HG02642 (cell line): ENCODE data around the gene ALAD.
"Not testable (repeated sequence)": the region's sequence is repeated elsewhere in the genome, so short reads cannot be mapped to it uniquely, and the experiment has no call there.

Experiments
- ATAC-seq: cut with Tn5 transposase; IDR thresholded peaks from one replicate; pipeline ENCODE4 v1.9.1; 2021; ENCODE audit warnings: mild to moderate bottlenecking; ENCODE audit not compliant: unreplicated experiment, poor library complexity

The ALAD gene

GRCh38 chr9:113375057-113376023, 25.7 kb downstream of the ALAD start:
- no peak for ATAC-seq

GRCh38 chr9:113373676-113374392, 27.2 kb downstream of the ALAD start:
- ATAC-seq, result no peak

GRCh38 chr9:113373256-113373655, 27.8 kb downstream of the ALAD start:
- no peak for ATAC-seq

- ATAC-seq, result no peak
Observed at GRCh38 chr9:113372059-113372458, 29.0 kb downstream of the ALAD start.

- ATAC-seq, result no peak
Observed at GRCh38 chr9:113370806-113371325, 30.2 kb downstream of the ALAD start.

- ATAC-seq, result no peak
Observed at GRCh38 chr9:113369855-113370140, 31.3 kb downstream of the ALAD start.

DNA sequence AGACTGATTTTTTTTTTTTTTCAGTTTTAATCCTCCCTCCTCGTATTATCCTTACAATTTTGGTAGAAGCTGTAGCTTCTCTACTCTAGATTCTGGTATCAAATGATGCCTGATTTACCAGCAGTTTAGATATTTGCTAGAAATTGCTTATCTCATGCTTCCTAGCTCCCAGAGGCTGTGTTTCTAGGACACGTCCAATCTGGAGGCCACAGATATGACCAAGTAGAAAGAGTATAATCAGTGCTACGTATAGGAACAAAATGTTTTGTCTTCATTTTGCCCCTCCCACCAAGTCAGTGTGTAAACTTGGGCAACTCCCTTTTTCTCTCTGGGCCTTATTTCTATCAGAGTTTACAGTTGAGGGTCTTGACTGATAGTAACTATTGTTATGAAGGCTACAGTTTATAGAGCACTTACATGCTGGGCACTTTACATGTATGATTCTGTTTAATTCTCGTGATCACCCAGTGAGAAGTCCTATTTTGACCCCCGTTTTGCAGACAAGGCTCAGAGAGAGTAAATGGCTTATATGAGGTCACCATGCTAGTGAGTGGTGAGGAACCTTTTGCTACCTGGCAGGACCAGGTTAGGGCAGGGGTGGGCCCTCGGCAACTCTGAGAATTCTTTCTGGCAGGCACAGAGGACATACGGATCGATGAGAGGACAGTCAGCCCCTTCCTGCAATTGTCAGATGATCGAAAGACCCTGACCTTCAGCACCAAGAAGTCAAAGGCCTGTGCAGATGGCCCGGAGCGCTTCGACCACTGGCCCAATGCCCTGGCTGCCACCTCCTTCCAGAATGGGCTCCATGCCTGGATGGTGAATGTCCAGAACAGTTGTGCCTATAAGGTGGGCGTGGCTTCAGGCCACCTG, 31.9 kb downstream of the ALAD start:
- ATAC-seq, result no peak

DNA sequence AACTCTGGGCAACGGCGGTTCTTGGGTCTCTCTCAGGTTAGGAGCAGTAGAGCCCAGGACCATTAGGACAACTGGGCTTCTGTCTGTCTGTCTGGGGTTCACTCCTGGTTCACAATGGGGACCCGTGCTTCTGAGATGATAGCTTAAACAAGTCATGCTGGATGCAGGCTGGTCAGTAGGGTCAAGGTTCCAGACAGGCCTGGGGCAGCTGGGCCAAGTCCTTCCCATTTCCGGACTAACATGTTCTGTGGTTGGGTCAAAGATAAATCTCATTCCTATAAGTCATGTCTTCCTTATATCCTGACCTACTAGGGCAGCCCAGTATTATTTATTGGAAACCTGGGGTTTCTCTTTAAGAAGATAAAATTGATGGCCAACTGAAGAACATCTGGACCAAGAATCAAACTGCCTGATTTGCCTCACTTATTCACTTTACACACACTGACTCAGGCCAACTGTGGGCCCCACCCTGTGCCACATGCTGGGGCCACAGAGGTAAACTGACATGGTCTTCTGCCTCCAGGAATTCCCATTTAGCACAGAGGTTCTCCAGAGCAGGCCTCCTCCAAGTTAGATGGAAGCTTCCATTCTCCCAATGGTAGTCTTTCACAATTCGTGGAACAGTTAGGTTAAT, 32.6 kb downstream of the ALAD start:
- ATAC-seq, result no peak

- ATAC-seq, result not testable (repeated sequence)
Observed at GRCh38 chr9:113365652-113366051, 35.4 kb downstream of the ALAD start.

- no peak for ATAC-seq
Observed at GRCh38 chr9:113364951-113365350, 36.1 kb downstream of the ALAD start.

- ATAC-seq, result no peak
Observed at GRCh38 chr9:113363336-113363735, 37.7 kb downstream of the ALAD start.

DNA sequence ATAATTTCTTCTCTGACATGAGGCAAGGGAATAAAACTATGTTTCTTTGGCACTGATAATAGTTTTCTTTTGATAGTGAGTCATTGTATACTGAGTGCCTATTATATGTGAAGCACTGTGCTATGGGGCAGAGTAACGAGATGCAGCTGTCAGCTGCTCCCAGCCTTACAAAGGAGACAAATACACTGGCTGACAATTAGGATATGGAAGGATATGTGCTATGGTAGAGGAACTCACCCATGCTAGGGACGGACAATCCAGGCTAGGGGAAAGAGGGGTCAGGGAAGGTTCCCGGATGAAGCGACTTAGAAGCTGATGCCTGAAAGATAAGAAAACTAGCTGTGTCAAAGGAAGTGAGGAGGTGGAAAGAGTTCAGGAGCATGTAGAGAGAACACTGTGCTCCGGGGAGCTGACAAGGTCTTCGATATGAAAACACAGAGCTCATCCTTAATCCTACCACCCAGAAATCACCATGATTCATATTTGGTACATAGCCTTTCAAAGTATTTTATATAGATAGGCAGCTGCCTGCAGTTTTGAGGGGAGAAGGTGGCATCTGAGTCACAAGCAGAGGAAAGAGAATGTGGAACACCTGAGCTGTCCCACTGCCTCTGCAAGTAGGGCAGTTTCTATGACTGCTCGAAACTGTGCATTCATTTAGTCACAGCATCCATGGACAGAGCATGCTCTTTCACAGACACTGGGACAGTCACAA, 39.6 kb downstream of the ALAD start:
- ATAC-seq, result no peak

GRCh38 chr9:113360242-113360842, 40.7 kb downstream of the ALAD start:
- ATAC-seq, result no peak

DNA sequence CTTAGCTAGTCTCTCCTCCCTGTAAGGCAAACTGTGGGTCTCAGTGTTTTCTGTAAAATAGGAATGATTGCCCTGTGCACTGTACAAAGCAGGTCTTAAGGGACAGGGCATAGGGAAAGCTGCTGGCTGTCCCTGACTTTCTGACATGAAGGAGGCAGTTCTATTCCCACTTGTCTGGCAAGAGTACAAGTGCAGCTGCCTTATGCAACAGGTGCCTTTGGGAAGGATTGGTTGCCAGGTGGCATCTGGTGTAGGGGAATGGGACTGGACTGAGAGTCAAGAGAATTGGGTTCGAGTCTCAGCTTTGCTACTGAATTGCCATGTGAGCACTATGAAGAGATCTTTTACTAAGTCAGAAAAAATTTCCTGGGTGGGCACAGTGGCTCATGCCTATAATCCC, 41.7 kb downstream of the ALAD start:
- no peak for ATAC-seq

DNA sequence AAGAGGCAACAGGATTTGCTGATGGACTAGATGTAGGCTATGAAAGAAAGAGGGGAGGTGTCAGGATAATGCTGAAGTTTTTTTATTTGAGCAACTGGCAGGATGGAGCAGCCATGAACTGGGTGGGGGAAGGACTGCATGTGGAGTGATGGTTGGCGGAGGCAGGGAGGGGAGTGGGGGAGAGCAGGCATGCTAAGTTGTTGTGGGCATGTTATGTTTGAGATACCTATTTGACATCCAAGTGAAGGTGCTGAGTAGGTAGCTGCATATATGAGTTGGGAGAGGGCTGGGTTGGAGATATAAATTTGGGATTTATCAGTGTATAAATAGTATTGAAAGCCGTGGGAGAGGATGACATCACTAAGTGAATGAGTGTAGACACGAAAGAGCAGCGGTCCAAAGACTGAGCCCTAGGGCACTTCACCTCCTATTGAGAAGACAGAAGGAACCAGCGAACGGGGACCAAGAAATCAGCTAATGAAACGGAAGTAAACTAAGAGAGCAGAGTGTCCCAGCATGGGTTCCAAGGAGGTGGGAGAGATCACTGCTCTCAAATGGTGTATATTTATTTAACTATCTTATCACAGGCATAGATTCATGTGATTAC, 44.3 kb downstream of the ALAD start:
- no peak for ATAC-seq

GRCh38 chr9:113355040-113355596, 46.0 kb downstream of the ALAD start:
- ATAC-seq, result no peak

- no peak for ATAC-seq
Observed at GRCh38 chr9:113352411-113352810, 48.7 kb downstream of the ALAD start.

- ATAC-seq, result no peak
Observed at GRCh38 chr9:113352006-113352405, 49.1 kb downstream of the ALAD start.
